Right cardiac atrium (tissue), 5 donors: ENCODE data around the gene ZNF613. TPM values are rescaled to one million over a fixed set of nuclear protein-coding genes. Genes with fewer than 3 reads are reported as not detected.
"Not testable (repeated sequence)": the region's sequence is repeated elsewhere in the genome, so short reads cannot be mapped to it uniquely, and the experiment has no call there.

Experiments
- ATAC-seq, 2 donors: fragments of 200-7000 bp; cut with Tn5 transposase; one replicate each; pipeline versions ENCODE4 v1.8.0 to v1.9.1; 2020; ENCODE audit warnings: moderate library complexity in 2 of 2, mild to moderate bottlenecking in 1 of 2
- DNase-seq, 3 donors: peaks; one replicate each; pipeline ENCODE4 v3.0.0-alpha.2; 2020
- H3K27ac ChIP-seq: one replicate; pipeline ENCODE4 v1.5.1; 2013; ENCODE audit warnings: mild to moderate bottlenecking, low read length, control low read depth, moderate library complexity
- H3K27me3 ChIP-seq: one replicate; pipeline ENCODE4 v1.6.1; 2013; ENCODE audit not compliant: control insufficient read depth, insufficient read depth
- H3K4me1 ChIP-seq: one replicate; pipeline ENCODE4 v1.6.1; 2013; ENCODE audit warnings: low read length; ENCODE audit not compliant: control insufficient read depth, insufficient read depth
- H3K4me3 ChIP-seq: one replicate; pipeline ENCODE4 v1.5.1; 2013; ENCODE audit warnings: low read length, control low read depth
- H3K9me3 ChIP-seq: one replicate; pipeline ENCODE4 v1.6.1; 2013; ENCODE audit warnings: low read length; ENCODE audit not compliant: control insufficient read depth
- whole genome bisulfite sequencing: extraction: QIAGEN DNeasy Blood & Tissue Kit; methylation state at CpG from one replicate; pipeline ENCODE4 v1.1.7; 2013; 5-methylcytosine and 5-hydroxymethylcytosine counted together
- intact Hi-C, 4 donors: fragments of 100-400 bp; cut with DNase I; formaldehyde crosslinking; loops; one replicate each; pipeline versions ENCODE4 v1.11.0 to v1.14.0; 2022 to 2023
- polyA plus RNA-seq: library from polyadenylated mRNA; stranded (reverse); fragments of 200-250 nt; gene quantifications from one replicate; pipeline ENCODE4 v1.2.3, GENCODE V29; 2013
- total RNA-seq, 4 donors: library from RNA; stranded (reverse); fragmentation: NEBNext Ultra II Directional; extraction: Animal tissue kit (Norgen Biotek cat#: 25700); gene quantifications; one replicate each; pipeline ENCODE4 v1.2.1, GENCODE V29; 2021
- donor health status: healthy with polysubstance abuse.
- donor health status: DM: no; HTN: yes; CAD: no.
- donor health status: DM: no; HTN: no; CAD: no.
- donor health status: DM: no; HTN: yes; CAD: no; lungs with severe emphysema.
- donor health status: DM: yes; HTN: yes; CAD: no.

Gene ZNF613
- total and polyA plus RNA-seq, 5 donors = 3.4 to 6.2 (median 5.0) TPM

GRCh38 chr19:51976852-51977251 is 49.6 kb downstream of the ZNF613 start:
- H3K4me1 ChIP-seq = no peaks in the 10 kb centered on the region
- no peak overlapping the region for H3K4me3 ChIP-seq
- ATAC-seq (no peak), DNase-seq (no peak)
- no peaks in the 10 kb centered on the region for H3K27me3 ChIP-seq
- 83% methylated on average over 3 of the region's 3 CpGs for WGBS
- H3K27ac ChIP-seq = no peak overlapping the region
- peaks cover 12% of the 10 kb centered on the region for H3K9me3 ChIP-seq
- intact Hi-C loops = no loop called here

GRCh38 chr19:51977346-51977745 is 50.1 kb downstream of the ZNF613 start:
- ATAC-seq (no peak), DNase-seq (no peak)
- Histone ChIP-seq H3K4me3 (no peak overlapping the region), H3K27me3 (no peaks in the 10 kb centered on the region), H3K27ac (no peak overlapping the region), H3K4me1 (no peaks in the 10 kb centered on the region), H3K9me3 (peaks cover 10% of the 10 kb centered on the region)
- intact Hi-C loops = no loop called here
- WGBS = 65% methylated on average over 7 of the region's 7 CpGs

GRCh38 chr19:51978882-51979281 is 51.6 kb downstream of the ZNF613 start:
- DNase-seq = no peak
- H3K27me3 ChIP-seq = no peaks in the 10 kb centered on the region
- no peak overlapping the region for H3K27ac ChIP-seq
- H3K9me3 ChIP-seq = peaks cover 6% of the 10 kb centered on the region
- ATAC-seq = no peak
- no peaks in the 10 kb centered on the region for H3K4me1 ChIP-seq
- H3K4me3 ChIP-seq = no peak overlapping the region
- intact Hi-C loops = no loop called here
- 95% methylated on average over 4 of the region's 4 CpGs for WGBS

GRCh38 chr19:51980116-51980736 is 53.0 kb downstream of the ZNF613 start:
- H3K27me3 ChIP-seq = no peaks in the 10 kb centered on the region
- DNase-seq (no peak), ATAC-seq (no peak)
- no peaks in the 10 kb centered on the region for H3K4me1 ChIP-seq
- no peak overlapping the region for H3K27ac ChIP-seq
- H3K9me3 ChIP-seq = peaks cover 2% of the 10 kb centered on the region
- WGBS = 92% methylated on average over 6 of the region's 6 CpGs
- no peak overlapping the region for H3K4me3 ChIP-seq
- intact Hi-C loops = loop anchor here in 2 of 4 donors (10.0 kb wide), 2 partner anchors 55 to 75 kb away; partner anchors contain the start of genes ZNF613 (in 1 of the 2) and ZNF649 (in 1 of the 2)

GRCh38 chr19:51980926-51981325 is 53.7 kb downstream of the ZNF613 start:
- intact Hi-C loops = loop anchor here in 2 of 4 donors (10.0 kb wide), 2 partner anchors 56 to 76 kb away; partner anchors contain the start of genes ZNF613 (in 1 of the 2) and ZNF649 (in 1 of the 2)
- H3K4me3 ChIP-seq, H3K27me3 ChIP-seq, ATAC-seq, DNase-seq, H3K27ac ChIP-seq, H3K4me1 ChIP-seq, H3K9me3 ChIP-seq: not testable (repeated sequence)
- 91% methylated on average over 6 of the region's 6 CpGs for WGBS

GRCh38 chr19:51983361-51983760 is 56.1 kb downstream of the ZNF613 start:
- no peaks in the 10 kb centered on the region for H3K27me3 ChIP-seq
- DNase-seq (no peak), ATAC-seq (no peak)
- H3K4me3 ChIP-seq = no peak overlapping the region
- no peak overlapping the region for H3K27ac ChIP-seq
- intact Hi-C loops = loop anchor here in 2 of 4 donors (10.0 kb wide), 2 partner anchors 59 to 79 kb away; partner anchors contain the start of genes ZNF613 (in 1 of the 2) and ZNF649 (in 1 of the 2)
- H3K4me1 ChIP-seq = peaks cover 4% of the 10 kb centered on the region
- 86% methylated on average over 4 of the region's 4 CpGs for WGBS
- no peaks in the 10 kb centered on the region for H3K9me3 ChIP-seq

- intact Hi-C loops = loop anchor here in 2 of 4 donors (10.0 kb wide), 2 partner anchors 62 to 82 kb away; partner anchors contain the start of genes ZNF613 (in 1 of the 2) and ZNF649 (in 1 of the 2)
- no peaks in the 10 kb centered on the region for H3K9me3 ChIP-seq
These were observed 59.3 kb downstream of the ZNF613 start, which contains the start of gene ZNF350 for GRCh38 chr19:51986309-51987291. TSS of gene ZNF350 (minus strand) at chr19:51986840. CDS start at chr19:51974360, 12,480 bp downstream.

GRCh38 chr19:51993422-51993821 is 66.2 kb downstream of the ZNF613 start:
- H3K9me3 ChIP-seq = peaks cover 15% of the 10 kb centered on the region

More at GRCh38 chr19:51986309-51987291, 59.3 kb downstream of the ZNF613 start, which contains the start of gene ZNF350:
- Histone ChIP-seq H3K27me3 (no peaks in the 10 kb centered on the region), H3K4me3 (peak within 1 kb of the TSS; percentile 99), H3K4me1 (peaks cover 4% of the 10 kb centered on the region), H3K27ac (peak within 1 kb of the TSS; percentile 82)
- DNase-seq (peak; percentile 93 to 96 (median 94)), ATAC-seq (peak; percentile 98 to 99)
- WGBS = 2% methylated on average over 33 of the region's 33 CpGs

GRCh38 chr19:51994048-51994644 is 66.9 kb downstream of the ZNF613 start:
- Histone ChIP-seq H3K9me3 (peaks cover 15% of the 10 kb centered on the region), H3K27ac (no peak overlapping the region), H3K27me3 (no peaks in the 10 kb centered on the region), H3K4me1 (no peaks in the 10 kb centered on the region), H3K4me3 (peak overlapping the region; percentile 22)
- no peak for ATAC-seq
- 99% methylated on average over 2 of the region's 2 CpGs for WGBS
- intact Hi-C loops = no loop called here
- no peak for DNase-seq

More at GRCh38 chr19:51993422-51993821, 66.2 kb downstream of the ZNF613 start:
- Histone ChIP-seq H3K4me3 (no peak overlapping the region), H3K4me1 (no peaks in the 10 kb centered on the region), H3K27me3 (no peaks in the 10 kb centered on the region), H3K27ac (no peak overlapping the region)
- WGBS = 97% methylated on average over 10 of the region's 10 CpGs
- ATAC-seq = no peak
- intact Hi-C loops = no loop called here
- no peak for DNase-seq
